ENCODE measurements around the gene KCNQ1. TPM values are rescaled to one million over a fixed set of nuclear protein-coding genes. Genes with fewer than 3 reads are reported as not detected.

KCNQ1 gene
- total and polyA plus RNA-seq, 4 donors = 15.4 to 41.7 (median 26.2) TPM

GRCh38 chr11:2672553-2673249 lies 227.9 kb downstream of the KCNQ1 start:
- no peak overlapping the region for H3K4me3 ChIP-seq
- no peaks in the 10 kb centered on the region for H3K9me3 ChIP-seq (ENCODE audit: control insufficient read depth in 4 of 4, insufficient read depth in 3 of 4, low read length in 3 of 4)
- H3K27ac ChIP-seq (ENCODE audit: low read depth in 1 of 2, low read length in 1 of 2) = no peak overlapping the region
- peaks cover 0 to 21% (median 13%) of the 10 kb centered on the region in 5 donors for H3K4me1 ChIP-seq (ENCODE audit: control insufficient read depth in 5 of 5, insufficient read depth in 5 of 5, low read length in 5 of 5)
- H3K36me3 ChIP-seq (ENCODE audit: control insufficient read depth in 4 of 4, insufficient read depth in 4 of 4, low read length in 4 of 4) = peaks cover 0 to 9% (median 3%) of the 10 kb centered on the region in 4 donors
- DNase-seq (peak in 1 of 3 donors; percentile 9), ATAC-seq (ENCODE audit: insufficient read depth, low FRiP score) (no peak)
- H3K27me3 ChIP-seq (ENCODE audit: control insufficient read depth in 3 of 3, insufficient read depth in 3 of 3, low read length in 2 of 3) = no peaks in the 10 kb centered on the region
- 96 to 97% methylated on average over 4 of the region's 4 CpGs for WGBS, 2 donors
- H3K9ac ChIP-seq (ENCODE audit: insufficient read depth in 1 of 2, low read length in 2 of 2) = no peak overlapping the region
- TF ChIP-seq CTCF (IDR thresholded peaks at IDR 0.05; ENCODE audit: control extremely low read depth, extremely low read depth) = no peak

GRCh38 chr11:2673250-2673610 lies 228.4 kb downstream of the KCNQ1 start:
- no peaks in the 10 kb centered on the region for H3K9me3 ChIP-seq (ENCODE audit: control insufficient read depth in 4 of 4, insufficient read depth in 3 of 4, low read length in 3 of 4)
- WGBS, 2 donors = 95 to 98% methylated on average over 2 of the region's 2 CpGs
- DNase-seq (no peak), ATAC-seq (ENCODE audit: insufficient read depth, low FRiP score) (no peak)
- peaks cover 0 to 6% (median 3%) of the 10 kb centered on the region in 4 donors for H3K36me3 ChIP-seq (ENCODE audit: control insufficient read depth in 4 of 4, insufficient read depth in 4 of 4, low read length in 4 of 4)
- peaks cover 0 to 21% (median 13%) of the 10 kb centered on the region in 5 donors for H3K4me1 ChIP-seq (ENCODE audit: control insufficient read depth in 5 of 5, insufficient read depth in 5 of 5, low read length in 5 of 5)
- H3K9ac ChIP-seq (ENCODE audit: insufficient read depth in 1 of 2, low read length in 2 of 2) = no peak overlapping the region
- no peak overlapping the region for H3K27ac ChIP-seq (ENCODE audit: low read depth in 1 of 2, low read length in 1 of 2)
- H3K27me3 ChIP-seq (ENCODE audit: control insufficient read depth in 3 of 3, insufficient read depth in 3 of 3, low read length in 2 of 3) = no peaks in the 10 kb centered on the region
- no peak for TF ChIP-seq CTCF (IDR thresholded peaks at IDR 0.05; ENCODE audit: control extremely low read depth, extremely low read depth)
- no peak overlapping the region for H3K4me3 ChIP-seq

DNA sequence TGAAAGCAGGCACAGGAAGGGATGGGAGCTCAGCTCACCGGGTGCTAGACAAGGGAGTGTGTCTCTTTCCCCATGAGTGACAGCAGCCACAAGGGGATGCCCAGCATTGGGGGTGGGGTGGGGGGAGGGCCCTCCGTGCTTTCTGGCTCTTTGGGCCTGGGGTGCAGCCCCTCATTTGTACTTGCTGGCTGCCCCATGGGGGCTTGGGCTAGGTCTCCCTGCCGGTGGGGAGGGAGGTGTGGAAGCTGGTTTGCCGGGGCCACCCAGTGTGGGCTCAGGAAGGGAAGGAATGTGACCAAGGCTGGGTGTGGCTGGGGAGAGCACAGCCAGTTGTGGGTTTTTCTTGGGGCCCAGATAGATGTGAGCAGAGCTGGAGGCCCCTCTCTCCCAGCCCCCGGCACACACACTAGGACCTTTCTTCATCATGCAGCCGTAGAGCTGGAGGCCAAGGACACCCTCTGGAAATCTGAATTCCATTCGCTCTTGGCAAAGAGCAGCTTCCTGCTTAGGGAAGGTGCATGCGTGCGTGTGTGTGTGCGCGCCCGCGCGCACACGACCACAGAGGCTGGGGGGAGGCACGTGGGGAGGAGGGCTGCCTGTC lies 229.2 kb downstream of the KCNQ1 start:
- ATAC-seq (ENCODE audit: insufficient read depth, low FRiP score) (no peak), DNase-seq (peak in 2 of 3 donors; percentile 22 to 41)
- H3K9me3 ChIP-seq (ENCODE audit: control insufficient read depth in 4 of 4, insufficient read depth in 3 of 4, low read length in 3 of 4) = no peaks in the 10 kb centered on the region
- H3K4me3 ChIP-seq = no peak overlapping the region
- no peak overlapping the region for H3K27ac ChIP-seq (ENCODE audit: low read depth in 1 of 2, low read length in 1 of 2)
- peaks cover 0 to 21% (median 13%) of the 10 kb centered on the region in 5 donors for H3K4me1 ChIP-seq (ENCODE audit: control insufficient read depth in 5 of 5, insufficient read depth in 5 of 5, low read length in 5 of 5)
- H3K27me3 ChIP-seq (ENCODE audit: control insufficient read depth in 3 of 3, insufficient read depth in 3 of 3, low read length in 2 of 3) = no peaks in the 10 kb centered on the region
- H3K9ac ChIP-seq (ENCODE audit: insufficient read depth in 1 of 2, low read length in 2 of 2) = no peak overlapping the region
- 63 to 78% methylated on average over 16 of the region's 16 CpGs for WGBS, 2 donors
- no peak for TF ChIP-seq CTCF (IDR thresholded peaks at IDR 0.05; ENCODE audit: control extremely low read depth, extremely low read depth)
- H3K36me3 ChIP-seq (ENCODE audit: control insufficient read depth in 4 of 4, insufficient read depth in 4 of 4, low read length in 4 of 4) = peaks cover 0 to under 1% (median under 1%) of the 10 kb centered on the region in 4 donors
